Stimulated activated effector memory CD8-positive, alpha-beta T cell treated with anti-CD3 and anti-CD28 coated beads, Interleukin-12 subunit alpha, Interleukin-12 subunit beta, amount 100 ng/mL, for 72 hours (primary cell): ENCODE measurements around the gene VAMP4.
"Not testable (repeated sequence)": the region's sequence is repeated elsewhere in the genome, so short reads cannot be mapped to it uniquely, and the experiment has no call there.

Experiments used
- ATAC-seq: fragments of 150-1000 bp; cut with Tn5 transposase; 2 replicates; pipeline ENCODE4 v1.10.0; 2021
- DNase-seq, 2 donors: peaks; one replicate each; pipeline ENCODE4 v3.0.0; 2021 to 2022; ENCODE audit warnings: low spot score in 2 of 2
- H3K27ac Mint-ChIP-seq: one replicate; pipeline ENCODE4 v1.8.0; 2022; ENCODE audit warnings: mild to moderate bottlenecking, mixed read lengths
- H3K36me3 Mint-ChIP-seq: one replicate; pipeline ENCODE4 v1.8.0; 2022; ENCODE audit warnings: mild to moderate bottlenecking, mixed read lengths
- H3K4me1 Mint-ChIP-seq: one replicate; pipeline ENCODE4 v1.8.0; 2022; ENCODE audit warnings: mixed read lengths
- H3K4me3 Mint-ChIP-seq: one replicate; pipeline ENCODE4 v1.8.0; 2022; ENCODE audit warnings: mild to moderate bottlenecking, mixed read lengths
- H3K9me3 Mint-ChIP-seq: one replicate; pipeline ENCODE4 v1.8.0; 2022; ENCODE audit warnings: mixed read lengths

VAMP4 gene

DNA sequence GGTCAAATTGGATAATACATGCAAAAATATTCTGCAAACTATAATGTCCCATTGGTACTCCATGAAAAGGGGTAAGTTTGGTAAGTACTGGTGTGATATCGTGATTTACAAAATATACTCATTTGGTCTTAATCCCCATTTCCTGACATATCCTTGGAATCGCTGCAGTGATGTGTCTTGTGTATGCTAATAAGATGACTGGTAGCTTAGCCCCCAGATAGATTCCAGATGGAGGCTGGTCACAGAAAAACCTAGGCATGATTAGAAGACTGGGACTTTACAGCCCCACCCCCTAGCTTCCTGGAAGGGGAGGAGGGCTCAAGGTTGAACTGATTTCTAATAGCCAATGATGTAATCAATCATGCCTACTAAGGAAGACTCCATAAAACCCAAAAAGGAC lies 3.0 kb downstream of the VAMP4 start:
- DNase-seq (no peak), ATAC-seq (no peak)
- H3K27ac Mint-ChIP-seq = peak overlapping the region; percentile 68
- peaks cover 36% of the 10 kb centered on the region for H3K4me1 Mint-ChIP-seq
- H3K36me3 Mint-ChIP-seq = peaks cover 55% of the 10 kb centered on the region
- H3K9me3 Mint-ChIP-seq = no peaks in the 10 kb centered on the region
- H3K4me3 Mint-ChIP-seq = peak overlapping the region; percentile 94

- Mint-ChIP-seq H3K4me3 (no peak overlapping the region), H3K4me1 (peaks cover 23% of the 10 kb centered on the region), H3K9me3 (no peaks in the 10 kb centered on the region), H3K27ac (no peak overlapping the region), H3K36me3 (peaks cover 75% of the 10 kb centered on the region)
- ATAC-seq (no peak), DNase-seq (no peak)
Observed at GRCh38 chr1:171736196-171736595, 5.7 kb downstream of the VAMP4 start.

- ATAC-seq (no peak), DNase-seq (no peak)
- Mint-ChIP-seq H3K4me1 (peaks cover 23% of the 10 kb centered on the region), H3K27ac (peak overlapping the region; percentile 24), H3K4me3 (no peak overlapping the region), H3K36me3 (peaks cover 68% of the 10 kb centered on the region), H3K9me3 (no peaks in the 10 kb centered on the region)
Observed at GRCh38 chr1:171730052-171730451, 11.8 kb downstream of the VAMP4 start.

DNA sequence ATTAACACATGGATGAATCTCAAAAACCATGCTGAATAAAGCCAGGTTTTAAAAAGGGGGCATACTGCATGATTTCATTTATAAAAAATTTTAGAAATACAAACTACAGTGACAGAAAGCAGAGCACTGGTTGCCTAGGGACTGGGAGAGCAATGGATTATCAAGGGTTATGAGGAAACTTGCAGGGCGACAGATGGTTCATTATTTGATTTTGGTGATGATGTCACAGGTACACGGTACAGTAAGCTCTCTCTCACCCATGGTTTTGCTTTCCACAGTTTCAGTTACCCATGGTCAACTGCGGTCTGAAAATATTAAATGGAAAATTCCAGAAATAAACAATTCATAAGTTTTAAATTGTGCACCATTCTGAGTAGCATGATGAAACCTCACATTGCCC lies 14.1 kb downstream of the VAMP4 start:
- no peak overlapping the region for H3K4me3 Mint-ChIP-seq
- peaks cover 23% of the 10 kb centered on the region for H3K4me1 Mint-ChIP-seq
- H3K36me3 Mint-ChIP-seq = peaks cover 48% of the 10 kb centered on the region
- ATAC-seq = no peak
- no peak for DNase-seq
- H3K9me3 Mint-ChIP-seq = peaks cover 6% of the 10 kb centered on the region
- no peak overlapping the region for H3K27ac Mint-ChIP-seq

DNA sequence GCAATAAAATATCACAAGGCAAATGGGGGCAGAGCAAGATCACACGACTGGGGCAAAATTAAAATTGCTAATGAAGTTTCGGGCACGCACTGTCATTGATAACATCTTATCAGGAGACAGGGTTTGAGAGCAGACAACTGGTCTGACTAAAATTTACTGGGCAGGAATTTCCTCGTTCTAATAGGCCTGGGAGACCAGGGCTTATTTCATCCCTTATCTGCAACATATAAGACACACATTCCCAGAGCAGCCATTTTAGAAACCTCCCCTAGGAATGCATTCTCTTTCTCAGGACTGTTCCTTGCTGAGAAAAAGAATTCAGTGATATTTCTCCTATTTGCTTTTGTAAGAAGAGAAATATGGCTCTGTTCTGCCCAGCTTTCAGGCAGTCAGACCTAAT lies 18.7 kb downstream of the VAMP4 start:
- Mint-ChIP-seq H3K36me3 (peaks cover 29% of the 10 kb centered on the region), H3K4me1 (peaks cover 13% of the 10 kb centered on the region)
- H3K27ac Mint-ChIP-seq, H3K9me3 Mint-ChIP-seq, DNase-seq, ATAC-seq, H3K4me3 Mint-ChIP-seq: not testable (repeated sequence)

DNA sequence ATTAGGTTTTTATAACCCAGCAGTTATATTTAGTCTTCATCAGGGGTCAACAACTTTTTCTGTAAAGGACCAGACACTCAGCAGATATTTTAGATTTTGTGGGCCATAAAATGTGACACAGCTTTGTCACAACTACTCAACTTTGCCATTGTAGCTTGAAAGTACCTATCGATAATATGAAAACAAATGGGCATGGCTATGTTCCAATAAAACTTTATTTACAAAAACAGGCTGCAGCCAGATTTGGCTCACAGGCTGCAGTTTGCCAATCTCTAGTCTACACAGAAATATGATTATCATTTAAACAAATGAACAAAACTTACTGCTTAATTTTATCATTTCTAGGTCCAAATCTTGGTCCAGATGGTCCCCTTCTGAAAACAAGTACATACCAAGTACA lies 23.0 kb downstream of the VAMP4 start:
- Mint-ChIP-seq H3K27ac (no peak overlapping the region), H3K4me1 (peaks cover 13% of the 10 kb centered on the region), H3K9me3 (peaks cover 6% of the 10 kb centered on the region), H3K36me3 (peaks cover 16% of the 10 kb centered on the region), H3K4me3 (no peak overlapping the region)
- DNase-seq (no peak), ATAC-seq (no peak)

GRCh38 chr1:171718216-171718615 lies 23.6 kb downstream of the VAMP4 start:
- H3K36me3 Mint-ChIP-seq = peaks cover 16% of the 10 kb centered on the region
- DNase-seq (no peak), ATAC-seq (no peak)
- H3K27ac Mint-ChIP-seq = no peak overlapping the region
- no peak overlapping the region for H3K4me3 Mint-ChIP-seq
- H3K4me1 Mint-ChIP-seq = peaks cover 13% of the 10 kb centered on the region
- H3K9me3 Mint-ChIP-seq = peaks cover 3% of the 10 kb centered on the region

- Mint-ChIP-seq H3K9me3 (no peaks in the 10 kb centered on the region), H3K4me3 (no peak overlapping the region), H3K27ac (no peak overlapping the region), H3K36me3 (peaks cover 16% of the 10 kb centered on the region), H3K4me1 (peaks cover 13% of the 10 kb centered on the region)
- ATAC-seq (no peak), DNase-seq (no peak)
Observed at GRCh38 chr1:171717062-171717718, 24.7 kb downstream of the VAMP4 start.

DNA sequence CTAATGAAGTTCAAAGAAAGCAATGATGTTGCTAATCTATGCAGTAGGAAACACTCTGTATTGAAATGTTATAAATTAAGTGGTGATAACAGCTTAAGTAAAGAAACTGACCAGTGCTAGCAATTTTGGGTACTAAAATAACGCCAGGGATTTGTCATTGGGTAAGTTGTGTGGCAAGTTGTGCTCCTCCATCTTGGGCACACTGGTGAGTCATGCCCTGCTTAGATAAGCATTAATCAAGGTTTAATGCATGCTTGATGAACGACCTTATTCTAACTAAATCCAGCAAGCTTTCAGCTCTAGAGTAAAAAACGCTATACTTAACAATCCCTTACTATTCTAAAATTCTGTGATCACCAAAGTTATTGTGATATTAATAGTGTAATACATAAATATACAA lies 25.2 kb downstream of the VAMP4 start:
- Mint-ChIP-seq H3K9me3 (no peaks in the 10 kb centered on the region), H3K27ac (no peak overlapping the region), H3K4me1 (peaks cover 13% of the 10 kb centered on the region), H3K4me3 (no peak overlapping the region), H3K36me3 (peaks cover 16% of the 10 kb centered on the region)
- ATAC-seq = no peak
- DNase-seq = no peak

DNA sequence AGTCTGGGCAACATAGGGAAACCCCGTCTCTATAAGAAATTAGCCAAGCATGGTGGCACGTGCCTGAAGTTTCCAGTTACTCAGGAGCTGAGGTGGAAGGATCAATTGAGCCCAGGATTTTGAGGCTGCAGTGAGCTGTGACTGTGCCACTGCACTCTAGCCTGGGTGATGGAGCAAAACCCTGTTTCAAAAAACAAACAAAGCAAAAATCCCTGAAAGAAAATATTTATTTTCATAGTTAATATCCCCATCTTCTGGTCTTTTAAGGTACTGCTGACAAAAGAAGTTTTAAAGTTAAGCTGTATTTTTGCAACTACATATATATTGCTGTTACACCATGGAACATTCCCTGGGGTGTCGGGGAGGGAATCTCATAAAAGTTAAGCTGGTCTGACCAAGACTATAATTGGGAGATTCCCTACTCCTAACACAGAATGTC lies 26.0 kb downstream of the VAMP4 start:
- Mint-ChIP-seq H3K9me3 (no peaks in the 10 kb centered on the region), H3K4me1 (peaks cover 9% of the 10 kb centered on the region), H3K36me3 (peaks cover 16% of the 10 kb centered on the region), H3K27ac (no peak overlapping the region), H3K4me3 (no peak overlapping the region)
- no peak for DNase-seq
- ATAC-seq = no peak

DNA sequence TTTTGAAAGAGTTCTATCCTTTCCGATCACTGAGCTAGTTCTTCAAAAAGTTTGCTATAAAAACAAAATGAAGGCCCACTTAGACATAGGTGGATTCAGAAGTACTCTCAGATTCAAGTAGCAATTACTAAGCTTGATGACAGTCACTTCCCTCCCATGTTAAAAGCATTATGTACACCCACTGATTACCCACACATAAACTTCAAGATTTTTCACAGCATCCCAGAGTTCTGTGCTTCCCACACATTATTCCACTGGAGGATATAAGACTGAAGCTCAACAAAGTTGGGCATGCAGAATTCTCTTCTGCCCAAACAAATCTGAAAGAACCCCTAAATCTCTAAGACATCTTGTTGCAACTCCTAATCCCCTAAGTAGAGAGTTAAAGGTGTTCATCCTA lies 29.5 kb downstream of the VAMP4 start:
- H3K4me1 Mint-ChIP-seq = no peaks in the 10 kb centered on the region
- H3K4me3 Mint-ChIP-seq = no peak overlapping the region
- DNase-seq (no peak), ATAC-seq (no peak)
- no peak overlapping the region for H3K27ac Mint-ChIP-seq
- peaks cover 50% of the 10 kb centered on the region for H3K36me3 Mint-ChIP-seq
- no peaks in the 10 kb centered on the region for H3K9me3 Mint-ChIP-seq

GRCh38 chr1:171711643-171712042 lies 30.2 kb downstream of the VAMP4 start:
- Mint-ChIP-seq H3K4me1 (no peaks in the 10 kb centered on the region), H3K4me3 (no peak overlapping the region), H3K27ac (no peak overlapping the region), H3K9me3 (no peaks in the 10 kb centered on the region), H3K36me3 (peaks cover 54% of the 10 kb centered on the region)
- DNase-seq (no peak), ATAC-seq (no peak)

GRCh38 chr1:171707583-171707982 lies 34.3 kb downstream of the VAMP4 start:
- Mint-ChIP-seq H3K4me3 (no peak overlapping the region), H3K9me3 (no peaks in the 10 kb centered on the region), H3K4me1 (no peaks in the 10 kb centered on the region), H3K27ac (no peak overlapping the region), H3K36me3 (peaks cover 78% of the 10 kb centered on the region)
- no peak for DNase-seq
- ATAC-seq = no peak

DNA sequence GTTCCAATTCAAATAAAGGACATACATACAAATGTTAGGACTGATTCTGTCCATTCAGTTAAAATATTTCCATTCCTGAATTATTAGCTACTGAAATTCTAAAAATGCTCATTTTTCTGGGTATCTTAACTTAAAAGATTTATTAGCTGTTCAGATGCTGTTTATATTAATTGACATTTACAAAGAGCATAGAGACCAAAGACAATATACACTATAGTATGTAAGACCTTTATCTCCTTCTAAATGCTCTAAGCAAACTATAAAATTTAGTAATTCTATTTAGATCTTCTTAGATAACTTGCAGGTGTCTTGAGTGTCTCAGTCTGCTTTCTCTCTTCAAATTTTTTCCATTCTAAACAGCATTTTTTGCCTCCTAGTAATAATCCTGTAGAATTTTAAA lies 39.3 kb downstream of the VAMP4 start:
- no peak overlapping the region for H3K27ac Mint-ChIP-seq

GRCh38 chr1:171699531-171699930 lies 42.3 kb downstream of the VAMP4 start:
- H3K4me3 Mint-ChIP-seq = no peak overlapping the region
- H3K36me3 Mint-ChIP-seq = peaks cover 34% of the 10 kb centered on the region
- ATAC-seq (no peak), DNase-seq (no peak)
- peaks cover 17% of the 10 kb centered on the region for H3K9me3 Mint-ChIP-seq
- H3K4me1 Mint-ChIP-seq = no peaks in the 10 kb centered on the region
- H3K27ac Mint-ChIP-seq = no peak overlapping the region

More for the DNA sequence above, 39.3 kb downstream of the VAMP4 start:
- Mint-ChIP-seq H3K4me1 (no peaks in the 10 kb centered on the region), H3K9me3 (no peaks in the 10 kb centered on the region), H3K36me3 (peaks cover 57% of the 10 kb centered on the region), H3K4me3 (no peak overlapping the region)
- DNase-seq (no peak), ATAC-seq (no peak)

GRCh38 chr1:171695772-171696171 lies 46.1 kb downstream of the VAMP4 start:
- not testable (repeated sequence) for DNase-seq, H3K4me3 Mint-ChIP-seq, H3K4me1 Mint-ChIP-seq, H3K27ac Mint-ChIP-seq, H3K36me3 Mint-ChIP-seq, ATAC-seq
- peaks cover 19% of the 10 kb centered on the region for H3K9me3 Mint-ChIP-seq

DNA sequence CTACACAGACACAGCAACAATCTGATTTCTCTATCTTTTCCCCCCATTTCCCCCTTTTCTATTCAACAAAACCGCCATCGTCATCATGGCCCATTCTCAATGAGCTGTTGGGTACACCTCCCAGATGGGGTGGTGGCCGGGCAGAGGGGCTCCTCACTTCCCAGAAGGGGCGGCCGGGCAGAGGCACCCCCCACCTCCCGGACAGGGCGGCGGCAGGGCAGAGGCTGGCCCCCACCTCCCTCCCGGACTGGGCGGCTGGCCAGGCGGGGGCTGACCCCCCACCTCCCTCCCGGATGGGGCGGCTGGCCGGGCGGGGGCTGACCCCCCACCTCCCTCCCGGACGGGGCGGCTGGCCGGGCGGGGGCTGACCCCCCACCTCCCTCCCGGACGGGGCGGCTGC lies 48.3 kb downstream of the VAMP4 start:
- H3K4me3 Mint-ChIP-seq, DNase-seq, ATAC-seq, H3K27ac Mint-ChIP-seq, H3K36me3 Mint-ChIP-seq, H3K4me1 Mint-ChIP-seq: not testable (repeated sequence)
- H3K9me3 Mint-ChIP-seq = peaks cover 20% of the 10 kb centered on the region
